ENCODE results near the gene SCRG1.

The SCRG1 gene

GRCh38 chr4:173386751-173387150 is 12.2 kb downstream of the SCRG1 start:
- TF ChIP-seq CTCF (IDR thresholded peaks at IDR 0.05; ENCODE audit: low read depth, low read length), result no peak
- in situ Hi-C loops (cut with HindIII; ENCODE audit: low sequenced_read_pairs), result no loop called here
- no peak overlapping the region for H3K4me3 ChIP-seq (ENCODE audit: low read depth, low read length)
- no peak for DNase-seq (ENCODE audit: low read depth, low spot score)

DNA sequence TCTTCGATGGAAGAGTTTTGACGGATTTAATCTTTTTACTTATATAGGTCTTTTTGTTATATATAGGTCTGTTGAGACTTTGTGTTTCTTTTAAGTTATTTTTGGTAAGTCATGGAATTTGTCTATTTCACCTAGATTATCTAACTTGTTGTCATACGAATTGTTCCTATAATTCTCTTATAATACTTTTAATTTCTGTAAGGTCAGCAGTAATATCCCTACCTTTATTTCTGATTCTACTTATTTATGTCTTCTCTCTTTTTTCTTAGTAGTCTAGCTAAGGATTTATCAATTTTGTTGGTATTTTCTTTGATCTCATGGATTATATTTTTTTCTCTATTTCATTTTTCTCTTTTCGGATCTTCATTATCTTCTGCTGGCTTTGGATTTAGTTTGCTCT is 16.6 kb downstream of the SCRG1 start:
- DNase-seq (ENCODE audit: low read depth, low spot score), result no peak
- no peak overlapping the region for H3K4me3 ChIP-seq (ENCODE audit: low read depth, low read length)
- in situ Hi-C loops (cut with HindIII; ENCODE audit: low sequenced_read_pairs), result no loop called here
- no peak for TF ChIP-seq CTCF (IDR thresholded peaks at IDR 0.05; ENCODE audit: low read depth, low read length)

- DNase-seq (ENCODE audit: low read depth, low spot score), result no peak
- TF ChIP-seq CTCF (IDR thresholded peaks at IDR 0.05; ENCODE audit: low read depth, low read length), result no peak
- in situ Hi-C loops (cut with HindIII; ENCODE audit: low sequenced_read_pairs), result no loop called here
- no peak overlapping the region for H3K4me3 ChIP-seq (ENCODE audit: low read depth, low read length)
Measured at GRCh38 chr4:173381610-173382009, 17.3 kb downstream of the SCRG1 start.

DNA sequence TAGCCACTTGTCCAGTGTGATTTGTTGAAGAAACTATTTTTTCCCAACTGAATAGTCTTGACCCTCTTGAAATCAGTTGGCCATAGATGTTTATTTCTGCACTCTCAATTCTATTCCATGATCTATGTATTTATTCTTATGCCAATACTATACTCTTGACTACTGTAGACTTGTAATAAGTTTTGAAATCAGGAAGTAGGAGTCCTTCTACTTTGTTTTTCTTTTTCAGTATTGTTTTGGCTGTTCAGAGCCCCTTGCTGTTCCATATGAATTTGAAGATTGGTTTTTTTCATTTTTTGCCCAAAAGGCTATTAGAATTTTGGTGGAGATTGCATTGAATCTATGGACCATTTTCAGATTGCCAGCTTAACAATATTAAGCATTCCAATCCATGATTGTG is 17.9 kb downstream of the SCRG1 start:
- no peak for DNase-seq (ENCODE audit: low read depth, low spot score)
- H3K4me3 ChIP-seq (ENCODE audit: low read depth, low read length), result no peak overlapping the region
- in situ Hi-C loops (cut with HindIII; ENCODE audit: low sequenced_read_pairs), result no loop called here
- TF ChIP-seq CTCF (IDR thresholded peaks at IDR 0.05; ENCODE audit: low read depth, low read length), result no peak

- in situ Hi-C loops (cut with HindIII; ENCODE audit: low sequenced_read_pairs), result no loop called here
- TF ChIP-seq CTCF (IDR thresholded peaks at IDR 0.05; ENCODE audit: low read depth, low read length), result no peak
- no peak for DNase-seq (ENCODE audit: low read depth, low spot score)
- no peak overlapping the region for H3K4me3 ChIP-seq (ENCODE audit: low read depth, low read length)
Measured at GRCh38 chr4:173379929-173380328, 19.0 kb downstream of the SCRG1 start.

DNA sequence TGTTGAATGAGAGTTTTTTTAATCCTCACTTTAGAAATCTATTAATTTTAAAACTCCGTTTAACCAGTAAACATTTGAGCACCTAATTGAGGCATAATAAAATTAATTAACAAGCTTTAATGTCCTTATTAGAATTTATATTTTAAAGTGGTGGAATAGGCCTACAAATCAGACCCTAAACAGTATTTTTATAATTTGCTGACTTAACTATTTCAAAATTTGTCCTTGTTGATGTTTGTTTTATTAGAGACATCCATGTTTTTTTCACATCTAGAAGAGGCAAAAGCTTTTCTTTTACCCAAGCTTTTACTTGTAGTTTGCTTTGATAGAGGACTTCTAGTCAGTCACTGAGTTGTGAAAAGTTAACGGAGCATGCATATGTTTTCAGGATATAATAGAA is 24.3 kb downstream of the SCRG1 start:
- no peak for TF ChIP-seq CTCF (IDR thresholded peaks at IDR 0.05; ENCODE audit: low read depth, low read length)
- H3K4me3 ChIP-seq (ENCODE audit: low read depth, low read length), result no peak overlapping the region
- DNase-seq (ENCODE audit: low read depth, low spot score), result no peak
- in situ Hi-C loops (cut with HindIII; ENCODE audit: low sequenced_read_pairs), result no loop called here
